Omental fat pad (tissue), 4 donors: ENCODE measurements around the gene ZNF655. TPM values are rescaled to one million over a fixed set of nuclear protein-coding genes. Genes with fewer than 3 reads are reported as not detected.
"Not testable (repeated sequence)": the region's sequence is repeated elsewhere in the genome, so short reads cannot be mapped to it uniquely, and the experiment has no call there.

Experiments used
- ATAC-seq: fragments of 150-250 bp; one replicate; pipeline ENCODE4 v1.9.1; 2016; ENCODE audit warnings: mild to moderate bottlenecking, moderate library complexity; ENCODE audit not compliant: low FRiP score
- DNase-seq: peaks from one replicate; pipeline ENCODE4 v3.0.0-alpha.2; 2019; ENCODE audit warnings: low spot score
- total RNA-seq, 4 donors: library from RNA; depleted of rRNA; stranded (reverse); fragments of >200 nt; gene quantifications; one replicate each; pipeline ENCODE4 v1.1.0, GENCODE V29; 2016
- TF ChIP-seq, protein P1 (sequence below), 3 donors: fragments of 450-650 bp; IDR thresholded peaks; one replicate each; pipeline ENCODE4 v1.5.1; 2016 to 2017; ENCODE audit warnings: antibody characterized with exemption in 3 of 3, mild to moderate bottlenecking in 3 of 3, moderate library complexity in 2 of 3

ZNF655 gene
- total RNA-seq, 4 donors from 2014 or later, result 104 to 164 (median 109) TPM

DNA sequence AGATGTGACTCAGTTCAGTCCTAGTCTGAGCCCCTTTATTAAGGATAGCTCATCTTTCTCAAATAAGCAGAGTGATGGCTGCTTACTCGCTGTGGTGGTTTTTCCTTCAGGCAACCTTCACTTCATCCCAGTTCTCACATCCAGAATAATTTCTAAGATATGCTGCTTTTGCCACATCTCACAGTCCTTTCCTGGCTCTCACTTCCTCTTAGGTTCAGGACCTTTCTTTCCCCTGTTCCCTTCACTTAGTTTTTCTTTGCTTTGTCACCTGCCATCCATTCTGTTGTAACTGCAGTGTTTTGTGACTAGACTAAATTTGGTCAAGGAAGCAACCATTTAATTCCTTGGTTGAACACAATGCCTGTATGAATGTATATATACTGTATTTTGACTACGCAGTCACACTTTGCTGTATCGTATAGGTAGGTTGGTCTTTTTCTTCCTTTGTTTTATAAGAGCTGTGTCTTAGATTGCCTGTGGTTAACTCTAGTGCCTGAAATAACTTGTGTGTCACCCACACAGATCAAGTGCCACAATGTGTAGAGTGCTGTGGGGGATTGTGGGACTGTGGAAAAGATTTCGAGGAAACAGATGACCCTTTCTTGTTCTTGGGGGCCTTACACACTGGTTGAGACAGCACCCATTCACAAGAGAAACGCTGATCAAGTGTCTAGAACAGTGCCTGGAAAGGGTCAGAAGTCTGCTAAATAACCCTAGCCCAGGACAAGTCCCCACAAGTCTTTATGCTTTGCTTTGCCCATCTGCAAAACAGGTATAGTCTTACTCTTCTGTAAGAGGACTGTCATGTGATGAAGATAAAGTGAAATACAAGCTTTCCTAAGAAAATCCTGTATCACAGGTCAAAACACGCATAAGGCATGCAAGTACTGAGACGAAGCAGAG lies 2.6 kb downstream of the ZNF655 start:
- TF ChIP-seq, protein P1, sequence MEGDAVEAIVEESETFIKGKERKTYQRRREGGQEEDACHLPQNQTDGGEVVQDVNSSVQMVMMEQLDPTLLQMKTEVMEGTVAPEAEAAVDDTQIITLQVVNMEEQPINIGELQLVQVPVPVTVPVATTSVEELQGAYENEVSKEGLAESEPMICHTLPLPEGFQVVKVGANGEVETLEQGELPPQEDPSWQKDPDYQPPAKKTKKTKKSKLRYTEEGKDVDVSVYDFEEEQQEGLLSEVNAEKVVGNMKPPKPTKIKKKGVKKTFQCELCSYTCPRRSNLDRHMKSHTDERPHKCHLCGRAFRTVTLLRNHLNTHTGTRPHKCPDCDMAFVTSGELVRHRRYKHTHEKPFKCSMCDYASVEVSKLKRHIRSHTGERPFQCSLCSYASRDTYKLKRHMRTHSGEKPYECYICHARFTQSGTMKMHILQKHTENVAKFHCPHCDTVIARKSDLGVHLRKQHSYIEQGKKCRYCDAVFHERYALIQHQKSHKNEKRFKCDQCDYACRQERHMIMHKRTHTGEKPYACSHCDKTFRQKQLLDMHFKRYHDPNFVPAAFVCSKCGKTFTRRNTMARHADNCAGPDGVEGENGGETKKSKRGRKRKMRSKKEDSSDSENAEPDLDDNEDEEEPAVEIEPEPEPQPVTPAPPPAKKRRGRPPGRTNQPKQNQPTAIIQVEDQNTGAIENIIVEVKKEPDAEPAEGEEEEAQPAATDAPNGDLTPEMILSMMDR (IDR thresholded peaks at IDR 0.05), result no peak
- DNase-seq (no peak), ATAC-seq (no peak)

DNA sequence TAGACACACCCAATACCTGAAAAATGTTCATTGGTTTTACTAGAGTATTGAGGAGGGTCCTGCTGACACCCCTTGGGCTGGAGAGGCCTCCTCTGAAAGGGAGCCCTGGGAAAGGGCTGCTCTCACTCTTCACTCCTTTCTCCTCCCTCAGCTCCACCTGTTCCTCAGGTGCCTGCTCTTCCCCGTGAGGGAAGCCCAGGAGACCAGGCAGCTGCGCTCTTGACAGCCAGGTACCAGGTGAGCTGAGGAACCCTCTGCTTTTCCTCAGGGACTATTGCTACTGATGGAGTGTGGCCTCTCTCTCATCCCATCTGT lies 3.3 kb downstream of the ZNF655 start:
- ATAC-seq, result no peak
- no peak for DNase-seq
- TF ChIP-seq, protein P1 (IDR thresholded peaks at IDR 0.05), result no peak

DNA sequence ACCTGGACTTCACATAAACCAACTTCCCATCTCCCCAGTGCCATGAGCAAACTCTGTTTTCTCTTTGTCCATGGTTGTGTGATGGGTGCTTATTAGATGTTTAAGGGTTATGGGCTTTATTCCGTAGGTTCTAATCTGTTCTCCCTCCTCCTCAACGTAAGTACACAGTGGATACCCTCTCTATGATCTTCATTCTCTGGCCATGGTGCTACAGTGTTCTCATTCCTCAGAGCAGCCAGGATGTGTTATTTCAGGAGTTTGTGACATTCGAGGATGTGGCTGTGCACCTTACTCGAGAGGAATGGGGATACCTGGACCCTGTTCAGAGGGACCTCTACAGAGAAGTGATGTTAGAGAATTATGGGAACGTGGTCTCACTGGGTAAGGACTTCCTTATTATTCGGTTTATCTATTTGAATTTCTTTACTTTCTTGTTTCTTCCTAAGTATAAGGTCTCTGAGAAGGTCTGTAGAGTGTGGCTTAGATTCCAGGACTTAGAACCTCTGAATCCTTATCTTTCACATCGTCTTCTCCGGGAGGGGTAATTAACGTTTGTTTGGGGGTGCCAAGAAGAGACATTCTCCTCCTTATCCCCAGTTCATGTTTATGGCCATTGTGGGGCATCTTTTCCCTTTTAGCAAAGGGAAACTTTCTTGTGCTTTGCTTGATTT lies 3.8 kb downstream of the ZNF655 start:
- DNase-seq, result no peak
- TF ChIP-seq, protein P1 (IDR thresholded peaks at IDR 0.05), result no peak
- no peak for ATAC-seq

DNA sequence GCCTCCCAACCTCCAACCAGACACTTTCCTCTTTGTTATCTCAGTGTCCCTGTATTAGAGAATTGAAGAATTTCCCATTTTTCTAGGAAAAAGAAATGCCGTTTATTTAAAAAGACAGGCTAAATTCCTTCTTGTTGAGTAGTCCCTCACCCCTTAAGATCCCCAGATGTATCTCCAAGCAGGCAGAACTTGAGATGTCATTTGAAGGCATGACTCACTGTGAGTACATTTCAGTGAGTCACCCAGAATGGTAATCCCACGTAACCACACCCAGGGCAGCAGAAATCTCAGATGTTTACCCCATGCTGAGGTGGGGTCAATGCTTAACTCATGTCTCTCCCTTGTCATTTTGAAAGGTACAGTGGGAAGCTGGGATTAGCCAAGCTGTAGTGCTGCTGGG lies 4.4 kb downstream of the ZNF655 start:
- DNase-seq (no peak), ATAC-seq (peak; percentile 76)
- TF ChIP-seq, protein P1 (IDR thresholded peaks at IDR 0.05), result no peak

DNA sequence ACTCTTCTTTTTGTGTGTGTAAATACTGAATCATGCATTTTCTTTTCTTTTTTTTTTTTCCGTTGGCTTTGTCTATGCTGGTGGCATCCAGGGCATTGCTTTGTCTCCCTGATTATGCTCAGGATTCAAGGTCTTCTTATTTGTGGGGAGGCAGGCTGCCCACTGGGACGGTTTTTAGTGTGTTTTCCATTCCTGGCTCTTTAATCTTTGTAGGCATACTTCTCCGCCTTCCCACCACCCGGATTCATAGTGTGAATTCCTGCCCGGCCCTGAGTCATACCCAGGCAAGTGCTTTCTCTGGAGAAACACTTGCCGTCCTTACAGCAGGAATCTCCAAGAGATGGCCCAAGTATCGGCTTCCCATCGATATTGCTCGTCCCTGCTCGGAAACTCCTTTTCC lies 5.2 kb downstream of the ZNF655 start:
- DNase-seq, result no peak

DNA sequence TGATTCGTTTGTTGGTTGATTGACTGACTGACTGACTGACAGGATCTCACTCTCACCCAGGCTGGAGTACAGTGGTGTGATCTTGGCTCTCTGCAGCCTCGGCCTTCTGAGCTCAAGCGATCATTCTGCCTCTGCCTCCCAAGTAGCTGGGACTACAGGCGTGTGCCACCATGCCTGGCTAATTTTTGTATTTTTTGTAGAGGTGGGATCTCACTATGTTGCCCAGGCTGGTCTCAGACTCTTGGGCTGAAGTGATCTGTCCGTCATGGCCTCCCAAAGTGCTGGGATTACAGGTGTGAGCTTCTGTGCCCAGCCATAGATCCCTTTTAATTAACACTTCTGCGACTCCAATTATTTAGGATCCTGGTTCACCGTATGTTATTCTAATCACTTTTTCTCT lies 10.3 kb downstream of the ZNF655 start:
- not testable (repeated sequence) for ATAC-seq, DNase-seq

More for the DNA sequence above, 5.2 kb downstream of the ZNF655 start:
- TF ChIP-seq, protein P1 (IDR thresholded peaks at IDR 0.05), result no peak
- ATAC-seq, result no peak

DNA sequence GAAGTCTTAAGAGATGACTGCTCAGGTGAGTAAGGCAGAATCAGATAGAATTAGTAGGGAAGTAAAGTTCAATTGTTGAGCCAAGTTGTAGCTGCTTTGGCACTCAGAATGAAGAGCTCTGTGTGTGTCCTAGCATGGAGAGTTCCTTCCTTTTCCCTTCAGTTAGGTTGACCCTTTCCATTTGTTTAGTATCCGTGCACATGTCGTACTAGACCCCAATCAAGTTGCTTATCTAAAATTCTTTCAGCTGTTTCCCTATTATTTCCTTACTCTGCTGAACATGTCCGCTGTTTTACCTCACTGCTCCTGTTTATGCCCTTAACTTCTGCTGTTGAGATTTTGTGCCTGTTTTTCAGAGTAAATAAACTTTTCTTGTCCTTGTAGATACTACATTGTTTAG lies 13.3 kb downstream of the ZNF655 start:
- DNase-seq (no peak), ATAC-seq (no peak)
- TF ChIP-seq, protein P1 (IDR thresholded peaks at IDR 0.05), result no peak
